GM19324 (cell line): Measurements from ENCODE around the gene POLL.
"Not testable (repeated sequence)": the region's sequence is repeated elsewhere in the genome, so short reads cannot be mapped to it uniquely, and the experiment has no call there.

Experiments used
- ATAC-seq: cut with Tn5 transposase; IDR thresholded peaks from one replicate; pipeline ENCODE4 v1.9.1; 2021; ENCODE audit warnings: mild to moderate bottlenecking, moderate library complexity; ENCODE audit not compliant: unreplicated experiment, low FRiP score

Gene POLL

GRCh38 chr10:101587725-101588653 lies at the start of gene POLL, which contains the start of gene DPCD:
POLL (minus strand) TSS chr10:101588257; CDS start chr10:101587360, 897 bp downstream.
DPCD (plus strand) TSS chr10:101588321; CDS start chr10:101588337, 16 bp downstream.
- peak; percentile 95 for ATAC-seq

- not testable (repeated sequence) for ATAC-seq
Observed at GRCh38 chr10:101633510-101633909, 45.5 kb upstream of the POLL start.

GRCh38 chr10:101631821-101632475 lies 43.9 kb upstream of the POLL start:
- ATAC-seq, result no peak

GRCh38 chr10:101630633-101630920 lies 42.5 kb upstream of the POLL start:
- no peak for ATAC-seq

GRCh38 chr10:101629837-101630632 lies 42.0 kb upstream of the POLL start:
- no peak for ATAC-seq

- no peak for ATAC-seq
Observed at GRCh38 chr10:101625821-101626412, 37.9 kb upstream of the POLL start.

- no peak for ATAC-seq
Observed at GRCh38 chr10:101624526-101625102, 36.6 kb upstream of the POLL start.

GRCh38 chr10:101623528-101623927 lies 35.5 kb upstream of the POLL start:
- no peak for ATAC-seq

GRCh38 chr10:101619983-101620382 lies 31.9 kb upstream of the POLL start:
- ATAC-seq, result no peak

GRCh38 chr10:101618871-101619270 lies 30.8 kb upstream of the POLL start:
- ATAC-seq, result no peak

GRCh38 chr10:101617824-101618568 lies 29.9 kb upstream of the POLL start:
- no peak for ATAC-seq

GRCh38 chr10:101617102-101617823 lies 29.2 kb upstream of the POLL start:
- no peak for ATAC-seq

GRCh38 chr10:101616415-101617101 lies 28.5 kb upstream of the POLL start:
- ATAC-seq, result no peak

GRCh38 chr10:101615525-101616116 lies 27.6 kb upstream of the POLL start:
- ATAC-seq, result no peak

- no peak for ATAC-seq
Observed at GRCh38 chr10:101614663-101615524, 26.8 kb upstream of the POLL start.

GRCh38 chr10:101613646-101614045 lies 25.6 kb upstream of the POLL start:
- no peak for ATAC-seq

- ATAC-seq, result no peak
Observed at GRCh38 chr10:101612872-101613271, 24.8 kb upstream of the POLL start.
